Measurements from ENCODE around the gene CEACAM20. TPM values are rescaled to one million over a fixed set of nuclear protein-coding genes. Genes with fewer than 3 reads are reported as not detected.
A peak's percentile ranks its signal among the peaks of the same experiment; 100 is the strongest.
"Not testable (repeated sequence)": the region's sequence is repeated elsewhere in the genome, so short reads cannot be mapped to it uniquely, and the experiment has no call there.

Gene CEACAM20
- total and polyA plus RNA-seq, 2 of the 13 experiments (the other 11 are each of a cell fraction or from before 2014, with no cell fraction given): 0.04 TPM; not detected in 1

GRCh38 chr19:44476559-44477408, 52.7 kb downstream of the CEACAM20 start:
- no peak overlapping the region for H3K4me3 ChIP-seq (replicated peaks in 1 of 3; ENCODE audit: insufficient read depth in 1 of 3, low read depth in 2 of 3, low read length in 3 of 3)
- no peaks in the 10 kb centered on the region for H3K79me2 ChIP-seq (ENCODE audit: insufficient read depth, low read length)
- TF ChIP-seq SRSF9 (IDR thresholded peaks at IDR 0.05; ENCODE audit: borderline replicate concordance, insufficient read depth, low read depth, low read length, poor library complexity, severe bottlenecking) (no peak), ZNF383 (CRISPR knock-in tag; IDR thresholded peaks at IDR 0.05; ENCODE audit: borderline replicate concordance) (no peak), ZNF75D (CRISPR knock-in tag; IDR thresholded peaks at IDR 0.05; ENCODE audit: borderline replicate concordance) (peak; percentile 97), ZNF367 (CRISPR knock-in tag; IDR thresholded peaks at IDR 0.05; ENCODE audit: borderline replicate concordance) (no peak), ZNF274 (CRISPR knock-in tag; IDR thresholded peaks at IDR 0.05) (peak; percentile 100), SETDB1 (CRISPR knock-in tag; IDR thresholded peaks at IDR 0.05; ENCODE audit: borderline replicate concordance) (peak; percentile 96), TOPORS (CRISPR knock-in tag; IDR thresholded peaks at IDR 0.05) (0 out of 2 replicates have a peak, but pooled peaks have one; percentile 13), ZGPAT (CRISPR knock-in tag; IDR thresholded peaks at IDR 0.05) (peak; percentile 12; the same call in 1 of the 2 replicates)
- H3K27me3 ChIP-seq (ENCODE audit: control insufficient read depth in 1 of 2, insufficient read depth in 2 of 2, low read length in 2 of 2): no peaks in the 10 kb centered on the region
- ChIA-PET CTCF (ENCODE audit: low intra/inter-chr PET ratio, low total read pairs) (no interaction called here), POLR2A (no interaction called here)
- peaks cover 100% of the 10 kb centered on the region for H3K9me3 ChIP-seq (ENCODE audit: low read length)
- FAIRE-seq (no peak), DNase-seq (ENCODE audit: low spot score) (peak; percentile 16), ATAC-seq (no peak)
- 97% methylated on average over 7 of the region's 7 CpGs for WGBS (ENCODE audit: low lambda C conversion rate)
- H3K9ac ChIP-seq (ENCODE audit: insufficient read depth, low read depth, low read length): no peak overlapping the region
- H3K4me1 ChIP-seq (ENCODE audit: insufficient read depth, low read length): no peaks in the 10 kb centered on the region
- no peak overlapping the region for H2AFZ ChIP-seq (ENCODE audit: low read length)
- intact Hi-C loops (cut with micrococcal nuclease; ENCODE audit: unreplicated experiment): no loop called here
- TSS peak; percentile 27 for BruUV-seq (replicated peaks)
- no peaks in the 10 kb centered on the region for H4K20me1 ChIP-seq (ENCODE audit: insufficient read depth, low read length)
- no peak overlapping the region for H3K4me2 ChIP-seq (ENCODE audit: low read depth, low read length)
- H3K36me3 ChIP-seq (replicated peaks in 1 of 2; ENCODE audit: control insufficient read depth in 1 of 2, insufficient read depth in 2 of 2, low read length in 2 of 2): peaks cover 19 to 49% of the 10 kb centered on the region in 2 experiments
- in situ Hi-C loops (cut with HindIII; ENCODE audit: extremely low pct_ligation_motif_present, low pct_unique_long_range_greater_than_20kb): loop anchor here (25.0 kb wide), 1 partner anchor 614 kb away; no protein-coding TSS in a partner anchor
- no peak overlapping the region for H3K27ac ChIP-seq (ENCODE audit: extremely low read length, insufficient read depth, low read length)

- H3K79me2 ChIP-seq (ENCODE audit: insufficient read depth, low read length); POLR2A ChIA-PET; DNase-seq (ENCODE audit: low spot score); H3K36me3 ChIP-seq (replicated peaks in 1 of 2; ENCODE audit: control insufficient read depth in 1 of 2, insufficient read depth in 2 of 2, low read length in 2 of 2); H3K27me3 ChIP-seq (ENCODE audit: control insufficient read depth in 1 of 2, insufficient read depth in 2 of 2, low read length in 2 of 2); intact Hi-C loops (cut with micrococcal nuclease; ENCODE audit: unreplicated experiment); BruUV-seq (replicated peaks); in situ Hi-C loops (cut with HindIII; ENCODE audit: extremely low pct_ligation_motif_present, low pct_unique_long_range_greater_than_20kb); H3K4me2 ChIP-seq (ENCODE audit: low read depth, low read length); H4K20me1 ChIP-seq (ENCODE audit: insufficient read depth, low read length); H3K4me1 ChIP-seq (ENCODE audit: insufficient read depth, low read length); CTCF ChIA-PET (ENCODE audit: low intra/inter-chr PET ratio, low total read pairs); H3K9ac ChIP-seq (ENCODE audit: insufficient read depth, low read depth, low read length); H3K27ac ChIP-seq (ENCODE audit: extremely low read length, insufficient read depth, low read length); FAIRE-seq; ATAC-seq; H3K4me3 ChIP-seq (replicated peaks in 1 of 3; ENCODE audit: insufficient read depth in 1 of 3, low read depth in 2 of 3, low read length in 3 of 3); H2AFZ ChIP-seq (ENCODE audit: low read length): not testable (repeated sequence)
- peaks cover 93% of the 10 kb centered on the region for H3K9me3 ChIP-seq (ENCODE audit: low read length)
- WGBS (ENCODE audit: low lambda C conversion rate): 24% methylated on average over 5 of the region's 5 CpGs
Measured at GRCh38 chr19:44468730-44469129, 60.7 kb downstream of the CEACAM20 start.

GRCh38 chr19:44462600-44463286, 66.7 kb downstream of the CEACAM20 start:
- H3K27me3 ChIP-seq (ENCODE audit: control insufficient read depth in 1 of 2, insufficient read depth in 2 of 2, low read length in 2 of 2); H3K4me1 ChIP-seq (ENCODE audit: insufficient read depth, low read length); H4K20me1 ChIP-seq (ENCODE audit: insufficient read depth, low read length); POLR2A ChIA-PET; H3K4me2 ChIP-seq (ENCODE audit: low read depth, low read length); H2AFZ ChIP-seq (ENCODE audit: low read length); FAIRE-seq; in situ Hi-C loops (cut with HindIII; ENCODE audit: extremely low pct_ligation_motif_present, low pct_unique_long_range_greater_than_20kb); CTCF ChIA-PET (ENCODE audit: low intra/inter-chr PET ratio, low total read pairs); intact Hi-C loops (cut with micrococcal nuclease; ENCODE audit: unreplicated experiment); H3K36me3 ChIP-seq (replicated peaks in 1 of 2; ENCODE audit: control insufficient read depth in 1 of 2, insufficient read depth in 2 of 2, low read length in 2 of 2); H3K4me3 ChIP-seq (replicated peaks in 1 of 3; ENCODE audit: insufficient read depth in 1 of 3, low read depth in 2 of 3, low read length in 3 of 3); H3K27ac ChIP-seq (ENCODE audit: extremely low read length, insufficient read depth, low read length); BruUV-seq (replicated peaks); ATAC-seq; DNase-seq (ENCODE audit: low spot score); H3K79me2 ChIP-seq (ENCODE audit: insufficient read depth, low read length); H3K9ac ChIP-seq (ENCODE audit: insufficient read depth, low read depth, low read length): not testable (repeated sequence)
- WGBS (ENCODE audit: low lambda C conversion rate): 0% methylated on average over 3 of the region's 3 CpGs
- H3K9me3 ChIP-seq (ENCODE audit: low read length): peaks cover 63% of the 10 kb centered on the region

Measured in HepG2 (cell line).